ENCODE data around the gene CHRNB2.

DNA sequence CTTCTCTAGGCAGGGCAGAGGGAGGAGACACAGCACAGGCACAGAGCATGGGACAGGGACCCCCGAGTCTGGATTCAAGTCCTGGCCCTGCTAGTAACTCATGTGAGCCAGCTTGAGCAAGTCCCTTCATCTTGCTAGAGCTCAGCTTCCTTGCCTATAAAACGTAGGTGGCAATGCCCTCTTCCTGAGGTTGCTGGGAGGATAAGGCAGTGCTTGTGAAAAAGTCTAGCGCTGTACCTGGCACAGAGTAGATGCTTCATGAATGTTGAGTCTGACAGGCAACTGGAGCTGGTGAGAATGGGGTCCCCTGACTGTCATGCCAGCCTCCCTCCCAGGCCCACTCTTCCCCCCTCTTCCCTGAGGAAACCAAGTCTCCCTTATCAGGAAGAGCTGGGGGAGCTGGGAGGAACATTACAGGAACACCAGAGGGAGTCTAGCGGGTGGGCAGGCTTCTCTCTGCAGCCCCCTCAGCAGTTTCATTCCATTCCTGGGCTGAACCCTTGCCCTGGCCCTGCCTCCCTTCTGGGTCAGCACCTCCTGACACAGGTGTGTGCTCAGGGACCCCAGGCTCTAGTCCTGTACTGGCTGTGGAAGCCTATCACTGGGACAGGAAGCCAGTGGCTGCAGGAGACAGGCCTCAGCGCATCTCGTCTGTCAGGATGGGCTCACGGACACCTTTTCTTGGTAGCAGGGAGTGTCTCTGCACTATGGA lies 9.9 kb downstream of the CHRNB2 start:
- TF ChIP-seq POLR2A (IDR thresholded peaks at IDR 0.05; ENCODE audit: low read depth, low read length) (no peak), JUN (IDR thresholded peaks at IDR 0.05; ENCODE audit: borderline replicate concordance, insufficient read depth, insufficient read length, low read depth) (no peak)
